SH-SY5Y (cell line): ENCODE data around the gene ADAMTS13.

Experiments used
- GATA2 ChIP-seq: IDR thresholded peaks from 2 replicates; pipeline ENCODE4 v1.6.1; 2011; ENCODE audit warnings: mild to moderate bottlenecking, low read depth, low read length
- GATA3 ChIP-seq: IDR thresholded peaks from 2 replicates; pipeline ENCODE4 v1.6.1; 2011; ENCODE audit warnings: low read depth, mild to moderate bottlenecking, low read length, moderate library complexity

DNA sequence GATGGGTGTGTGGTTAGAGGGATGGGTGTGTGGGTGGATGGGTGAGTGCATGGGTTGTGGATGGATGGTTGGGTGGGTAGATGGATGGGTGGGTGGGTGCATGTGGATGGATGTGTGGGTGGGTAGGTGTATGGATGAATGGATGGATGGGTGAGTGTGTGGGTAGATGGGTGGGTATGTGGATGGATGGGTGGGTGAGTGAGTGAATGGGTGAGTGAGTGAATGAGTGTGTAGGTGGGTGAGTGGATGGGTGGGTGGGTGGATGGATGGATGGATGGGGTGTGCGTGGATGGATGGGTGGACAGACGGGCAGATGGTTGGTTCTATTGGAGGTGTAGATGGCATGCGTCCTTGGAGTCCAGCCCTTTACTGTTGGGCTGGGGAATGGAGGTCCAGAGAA, 28.8 kb upstream of the ADAMTS13 start:
- TF ChIP-seq GATA2 (no peak), GATA3 (no peak)
